HCT116 (cell line): ENCODE data around the gene ALKBH7. TPM values are rescaled to one million over a fixed set of nuclear protein-coding genes. Genes with fewer than 3 reads are reported as not detected.

Experiments used
- ATAC-seq: fragments of 200-7000 bp; cut with Tn5 transposase; 2 replicates; pipeline ENCODE4 v1.9.1; 2020; ENCODE audit warnings: mild to moderate bottlenecking, moderate library complexity
- BruUV-seq: library from RNA; stranded (reverse); fragments of 400-500 nt; replicated peaks from 2 replicates; lab custom pipeline; 2021; lab: Mats Ljungman, UMichigan
- CTCF ChIA-PET: fragments of 300-600 bp; sonication (Branson Sonifier 250); formaldehyde crosslinking; loops from one replicate; lab custom pipeline; 2021; ENCODE audit warnings: antibody characterized with exemption; lab: Charles Lee
- POLR2A ChIA-PET: fragments of 300-600, 350-600 bp; sonication (Branson Sonifier 250); formaldehyde crosslinking; loops from one replicate; lab custom pipeline; 2021; ENCODE audit warnings: antibody characterized with exemption; lab: Charles Lee
- RAD21 ChIA-PET, 2 experiments: fragments of 300-600 bp; sonication (Branson Sonifier 250); formaldehyde crosslinking; loops; one replicate each; lab custom pipeline; 2023; ENCODE audit warnings: low total read pairs in 2 of 2; ENCODE audit not compliant: uncharacterized antibody in 2 of 2, unreplicated experiment in 2 of 2, low non-redundant PET in 1 of 2; lab: Charles Lee
- DNase-seq: peaks from one replicate; pipeline ENCODE4 v3.0.0-alpha.2; 2010; ENCODE audit warnings: low read depth, low spot score
- H2AFZ ChIP-seq: fragments of 200-600 bp; shearing (Covaris generic), sonication (generic); 2 replicates; pipeline ENCODE4 v1.6.1; 2017; ENCODE audit warnings: low read depth, mixed run types, mixed read lengths, antibody characterized with exemption, low read length; ENCODE audit not compliant: poor library complexity, severe bottlenecking
- H3K27ac ChIP-seq: 2 replicates; pipeline ENCODE4 v1.5.1; 2012; ENCODE audit warnings: low read depth, low read length
- H3K27me3 ChIP-seq: fragments of 200-600 bp; sonication (generic); 2 replicates; pipeline ENCODE4 v1.6.1; 2016; ENCODE audit warnings: mixed run types, low read length, mixed read lengths; ENCODE audit not compliant: insufficient read depth
- H3K36me3 ChIP-seq, 2 experiments: fragments of 200-500 bp in 1 of 2; fragments of 200-600 bp in 1 of 2; sonication (Bioruptor generic) in 1 of 2; sonication (generic) in 1 of 2; 2 replicates each; pipeline versions ENCODE4 v1.5.1 to v1.6.1; 2014 to 2016; ENCODE audit warnings: low read length in 2 of 2, inconsistent platforms in 1 of 2, mixed read lengths in 1 of 2, mixed run types in 1 of 2; ENCODE audit not compliant: insufficient read depth in 2 of 2, control insufficient read depth in 1 of 2
- H3K4me1 ChIP-seq, 2 experiments: fragments of 200-600 bp in 1 of 2; sonication (generic) in 1 of 2; 2 replicates each; pipeline versions ENCODE4 v1.5.1 to v1.6.1; 2012 to 2017; ENCODE audit warnings: low read length in 2 of 2, inconsistent platforms in 1 of 2, mild to moderate bottlenecking in 1 of 2, mixed read lengths in 1 of 2, mixed run types in 1 of 2, moderate library complexity in 1 of 2; ENCODE audit not compliant: insufficient read depth in 2 of 2, control insufficient read depth in 1 of 2
- H3K4me2 ChIP-seq: fragments of 200-600 bp; sonication (generic); 2 replicates; pipeline ENCODE4 v1.6.1; 2017; ENCODE audit warnings: mixed run types, low read length, mixed read lengths
- H3K4me3 ChIP-seq, 2 experiments: fragments of 200-600 bp in 1 of 2; sonication (generic) in 1 of 2; replicated peaks in 1 of 2; 2 replicates each; pipeline ENCODE4 v1.5.1; 2011 to 2016; ENCODE audit warnings: low read length in 2 of 2, control low read depth in 1 of 2, low read depth in 1 of 2, mild to moderate bottlenecking in 1 of 2, mixed read lengths in 1 of 2, mixed run types in 1 of 2
- H3K79me2 ChIP-seq: fragments of 200-600 bp; sonication (generic); 2 replicates; pipeline ENCODE4 v1.6.1; 2017; ENCODE audit warnings: mild to moderate bottlenecking, mixed run types, low read length, moderate library complexity, mixed read lengths; ENCODE audit not compliant: insufficient read depth
- H3K9ac ChIP-seq: fragments of 200-600 bp; sonication (generic); 2 replicates; pipeline ENCODE4 v1.6.1; 2016; ENCODE audit warnings: low read length, mixed read lengths
- H3K9me2 ChIP-seq: fragments of 200-600 bp; sonication (generic), shearing (Covaris generic); 2 replicates; pipeline ENCODE4 v1.6.1; 2017; ENCODE audit warnings: mixed run types, mild to moderate bottlenecking, moderate library complexity; ENCODE audit not compliant: insufficient read depth
- H3K9me3 ChIP-seq, 2 experiments: fragments of 200-500 bp in 1 of 2; fragments of 200-600 bp in 1 of 2; sonication (Bioruptor generic) in 1 of 2; sonication (generic) in 1 of 2; 2 replicates each; pipeline ENCODE4 v1.6.1; 2014 to 2017; ENCODE audit warnings: low read length in 2 of 2, mixed read lengths in 2 of 2, inconsistent platforms in 1 of 2, low read depth in 1 of 2, mild to moderate bottlenecking in 1 of 2, mixed run types in 1 of 2, moderate library complexity in 1 of 2; ENCODE audit not compliant: control insufficient read depth in 1 of 2, insufficient read depth in 1 of 2
- H4K20me1 ChIP-seq: fragments of 200-600 bp; sonication (generic), shearing (Covaris generic); 2 replicates; pipeline ENCODE4 v1.6.1; 2017; ENCODE audit warnings: mixed run types, mild to moderate bottlenecking, moderate library complexity; ENCODE audit not compliant: insufficient read depth
- EZH2 ChIP-seq: fragments of 200-600 bp; sonication (generic); IDR thresholded peaks from 2 replicates; pipeline ENCODE4 v1.6.1; 2017; ENCODE audit warnings: antibody characterized with exemption, mixed run types
- EZH2phosphoT487 ChIP-seq: fragments of 200-600 bp; IDR thresholded peaks from 2 replicates; pipeline ENCODE4 v1.6.1; 2018; ENCODE audit warnings: antibody characterized with exemption, borderline replicate concordance
- POLR2AphosphoS5 ChIP-seq: IDR thresholded peaks from 2 replicates; pipeline ENCODE4 v1.6.1; 2011; ENCODE audit warnings: mild to moderate bottlenecking, low read depth, low read length, moderate library complexity
- SIN3A ChIP-seq: IDR thresholded peaks from 2 replicates; pipeline ENCODE4 v1.6.1; 2012; ENCODE audit warnings: low read depth
- SP1 ChIP-seq: IDR thresholded peaks from 2 replicates; pipeline ENCODE4 v1.6.1; 2012; ENCODE audit warnings: low read depth
- YY1 ChIP-seq: IDR thresholded peaks from 2 replicates; pipeline ENCODE4 v1.6.1; 2011; ENCODE audit warnings: low read length, low read depth, moderate library complexity, mild to moderate bottlenecking; ENCODE audit not compliant: insufficient replicate concordance; ENCODE audit errors: extremely low read depth
- ZFX ChIP-seq: fragments of 450-650 bp; IDR thresholded peaks from 2 replicates; pipeline ENCODE4 v1.6.1; 2017
- intact Hi-C: fragments of 100-400 bp; cut with micrococcal nuclease; formaldehyde crosslinking; loops from 2 replicates; pipeline ENCODE4 v1.10.0; 2022
- total RNA-seq: library from RNA; stranded (reverse); gene quantifications from one replicate; pipeline ENCODE4 v1.2.1, GENCODE V29; 2021; ENCODE audit not compliant: unreplicated experiment
- TF ChIP-seq, protein P1 (sequence below): IDR thresholded peaks from 2 replicates; pipeline ENCODE4 v1.6.1; 2011; ENCODE audit warnings: mild to moderate bottlenecking, low read length, moderate library complexity; ENCODE audit not compliant: insufficient replicate concordance; ENCODE audit errors: extremely low read depth
- TF ChIP-seq, protein P2 (sequence below): IDR thresholded peaks from 2 replicates; pipeline ENCODE4 v1.6.1; 2012

The ALKBH7 gene
- total RNA-seq, 1 experiment from 2014 or later: 57.1 TPM

DNA sequence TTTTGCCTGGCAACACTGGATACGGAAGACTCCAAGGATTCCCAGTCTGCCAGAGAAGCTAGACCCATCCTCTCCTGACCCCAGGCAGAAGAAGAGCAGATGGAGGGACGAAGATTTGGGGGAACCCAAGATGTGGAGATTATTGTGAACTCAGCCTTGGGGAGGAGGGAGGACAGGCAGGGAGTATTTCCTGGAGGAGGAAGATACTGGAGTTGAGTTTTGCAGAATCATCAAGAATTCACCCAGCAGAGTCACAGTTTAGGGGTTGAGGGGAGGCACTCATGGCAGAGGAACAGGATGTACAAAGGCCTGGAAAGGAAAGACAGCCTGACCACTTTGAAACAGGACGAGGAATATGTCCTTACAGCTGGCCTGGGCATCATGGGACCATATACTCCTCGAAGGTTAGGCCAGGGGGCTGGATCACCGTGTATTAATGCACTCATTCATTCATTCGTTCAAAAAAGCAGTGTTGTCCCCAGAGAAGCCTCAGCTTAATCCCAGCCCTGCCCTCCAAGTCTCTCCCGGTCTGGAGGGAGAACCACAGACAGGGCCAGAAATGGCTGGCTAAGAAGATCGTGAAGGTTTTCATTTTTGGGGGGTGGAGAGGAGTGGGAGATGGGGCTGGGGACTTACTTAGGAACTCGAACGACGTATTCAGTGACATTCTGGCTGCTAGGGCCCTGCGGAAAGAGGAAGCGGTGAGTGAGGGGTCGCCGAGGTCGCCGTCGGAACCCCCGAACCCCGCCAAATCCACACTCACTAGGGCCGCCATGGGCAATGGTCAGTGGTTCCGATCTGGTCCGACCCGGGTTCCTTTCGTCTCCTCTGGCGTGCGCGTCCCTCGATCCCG lies 19.9 kb downstream of the ALKBH7 start:
- Histone ChIP-seq H2AFZ (peak overlapping the region; percentile 87), H3K9me3 (no peaks in the 10 kb centered on the region), H3K4me3 (peak overlapping the region; percentile 69 to 90), H3K36me3 (peaks cover 19 to 21% of the 10 kb centered on the region in 2 experiments; a peak in 3 of 4 replicates), H3K4me2 (peak overlapping the region; percentile 79), H4K20me1 (no peaks in the 10 kb centered on the region), H3K79me2 (peaks cover 40% of the 10 kb centered on the region), H3K4me1 (peaks cover 8 to 21% of the 10 kb centered on the region in 2 experiments), H3K27ac (peak overlapping the region; percentile 71), H3K9me2 (no peaks in the 10 kb centered on the region), H3K27me3 (no peaks in the 10 kb centered on the region), H3K9ac (peak overlapping the region; percentile 90)
- TSS peak; percentile 77 for BruUV-seq
- CTCF ChIA-PET: no interaction called here
- DNase-seq: no peak
- intact Hi-C loops: no loop called here
- TF ChIP-seq EZH2 (no peak), YY1 (no peak), SP1 (no peak), EZH2phosphoT487 (no peak), ZFX (no peak), POLR2AphosphoS5 (no peak), SIN3A (0 out of 2 replicates have a peak, but pooled peaks have one; percentile 61)
- TF ChIP-seq, protein P1, sequence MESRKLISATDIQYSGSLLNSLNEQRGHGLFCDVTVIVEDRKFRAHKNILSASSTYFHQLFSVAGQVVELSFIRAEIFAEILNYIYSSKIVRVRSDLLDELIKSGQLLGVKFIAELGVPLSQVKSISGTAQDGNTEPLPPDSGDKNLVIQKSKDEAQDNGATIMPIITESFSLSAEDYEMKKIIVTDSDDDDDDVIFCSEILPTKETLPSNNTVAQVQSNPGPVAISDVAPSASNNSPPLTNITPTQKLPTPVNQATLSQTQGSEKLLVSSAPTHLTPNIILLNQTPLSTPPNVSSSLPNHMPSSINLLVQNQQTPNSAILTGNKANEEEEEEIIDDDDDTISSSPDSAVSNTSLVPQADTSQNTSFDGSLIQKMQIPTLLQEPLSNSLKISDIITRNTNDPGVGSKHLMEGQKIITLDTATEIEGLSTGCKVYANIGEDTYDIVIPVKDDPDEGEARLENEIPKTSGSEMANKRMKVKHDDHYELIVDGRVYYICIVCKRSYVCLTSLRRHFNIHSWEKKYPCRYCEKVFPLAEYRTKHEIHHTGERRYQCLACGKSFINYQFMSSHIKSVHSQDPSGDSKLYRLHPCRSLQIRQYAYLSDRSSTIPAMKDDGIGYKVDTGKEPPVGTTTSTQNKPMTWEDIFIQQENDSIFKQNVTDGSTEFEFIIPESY: no peak
- TF ChIP-seq, protein P2, sequence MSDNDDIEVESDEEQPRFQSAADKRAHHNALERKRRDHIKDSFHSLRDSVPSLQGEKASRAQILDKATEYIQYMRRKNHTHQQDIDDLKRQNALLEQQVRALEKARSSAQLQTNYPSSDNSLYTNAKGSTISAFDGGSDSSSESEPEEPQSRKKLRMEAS: no peak
- RAD21 ChIA-PET: interaction anchor here in 1 of 2 experiments (0.6 kb wide), 1 partner anchor 34 kb away, joined by 6 read pairs; no protein-coding TSS in a partner anchor
- no peak; the same call in 1 of the 2 replicates for ATAC-seq
- POLR2A ChIA-PET: interaction anchor here (1.0 kb wide), 1 partner anchor 10 kb away, joined by 3 read pairs; no protein-coding TSS in a partner anchor
